Measurements from ENCODE around the gene KIR3DL3.
"Not testable (repeated sequence)": the region's sequence is repeated elsewhere in the genome, so short reads cannot be mapped to it uniquely, and the experiment has no call there.

DNA sequence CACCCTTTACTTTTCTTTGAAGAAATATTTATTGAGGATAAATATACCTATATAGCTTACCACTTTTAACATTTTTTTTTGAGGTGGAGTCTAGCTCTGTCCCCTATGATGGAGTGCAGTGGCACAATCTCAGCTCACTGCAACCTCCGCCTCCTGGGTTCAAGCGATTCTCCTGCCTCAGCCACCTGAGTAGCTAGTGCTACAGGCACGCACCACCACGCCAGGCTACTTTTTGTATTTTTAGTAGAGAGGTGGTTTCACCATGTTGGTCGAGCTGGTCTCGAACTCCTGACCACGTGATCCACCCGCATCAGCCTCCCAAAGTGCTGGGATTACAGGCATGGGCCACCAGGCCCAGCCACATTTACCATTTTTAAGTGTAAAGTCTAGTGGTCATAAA is 51.6 kb downstream of the KIR3DL3 start:
- TF ChIP-seq, protein P1, sequence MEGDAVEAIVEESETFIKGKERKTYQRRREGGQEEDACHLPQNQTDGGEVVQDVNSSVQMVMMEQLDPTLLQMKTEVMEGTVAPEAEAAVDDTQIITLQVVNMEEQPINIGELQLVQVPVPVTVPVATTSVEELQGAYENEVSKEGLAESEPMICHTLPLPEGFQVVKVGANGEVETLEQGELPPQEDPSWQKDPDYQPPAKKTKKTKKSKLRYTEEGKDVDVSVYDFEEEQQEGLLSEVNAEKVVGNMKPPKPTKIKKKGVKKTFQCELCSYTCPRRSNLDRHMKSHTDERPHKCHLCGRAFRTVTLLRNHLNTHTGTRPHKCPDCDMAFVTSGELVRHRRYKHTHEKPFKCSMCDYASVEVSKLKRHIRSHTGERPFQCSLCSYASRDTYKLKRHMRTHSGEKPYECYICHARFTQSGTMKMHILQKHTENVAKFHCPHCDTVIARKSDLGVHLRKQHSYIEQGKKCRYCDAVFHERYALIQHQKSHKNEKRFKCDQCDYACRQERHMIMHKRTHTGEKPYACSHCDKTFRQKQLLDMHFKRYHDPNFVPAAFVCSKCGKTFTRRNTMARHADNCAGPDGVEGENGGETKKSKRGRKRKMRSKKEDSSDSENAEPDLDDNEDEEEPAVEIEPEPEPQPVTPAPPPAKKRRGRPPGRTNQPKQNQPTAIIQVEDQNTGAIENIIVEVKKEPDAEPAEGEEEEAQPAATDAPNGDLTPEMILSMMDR (IDR thresholded peaks at IDR 0.05) = not testable (repeated sequence)
- not testable (repeated sequence) for TF ChIP-seq POLR2A (IDR thresholded peaks at IDR 0.05; ENCODE audit: low read depth)

Data from esophagus muscularis mucosa (tissue), 3 donors.